Activated gamma-delta T cell (primary cell): ENCODE results near the gene PLSCR5.

Experiments used
- DNase-seq: peaks from one replicate; lab custom pipeline; 2025; lab: John Stamatoyannopoulos, UW
- total RNA-seq, 2 donors: gene quantifications; one replicate each; lab custom pipeline; 2026; lab: John Stamatoyannopoulos, UW

PLSCR5 gene, protein sequence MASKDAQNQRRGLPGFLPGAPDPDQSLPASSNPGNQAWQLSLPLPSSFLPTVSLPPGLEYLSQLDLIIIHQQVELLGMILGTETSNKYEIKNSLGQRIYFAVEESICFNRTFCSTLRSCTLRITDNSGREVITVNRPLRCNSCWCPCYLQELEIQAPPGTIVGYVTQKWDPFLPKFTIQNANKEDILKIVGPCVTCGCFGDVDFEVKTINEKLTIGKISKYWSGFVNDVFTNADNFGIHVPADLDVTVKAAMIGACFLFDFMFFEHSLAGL
- 0 reads per million in 2 donors for total RNA-seq

GRCh38 chr3:146605106-146605505 is at the start of gene PLSCR5:
PLSCR5 (minus strand) TSS chr3:146605346; CDS start chr3:146605212, 134 bp downstream.
- DNase-seq: no peak

DNA sequence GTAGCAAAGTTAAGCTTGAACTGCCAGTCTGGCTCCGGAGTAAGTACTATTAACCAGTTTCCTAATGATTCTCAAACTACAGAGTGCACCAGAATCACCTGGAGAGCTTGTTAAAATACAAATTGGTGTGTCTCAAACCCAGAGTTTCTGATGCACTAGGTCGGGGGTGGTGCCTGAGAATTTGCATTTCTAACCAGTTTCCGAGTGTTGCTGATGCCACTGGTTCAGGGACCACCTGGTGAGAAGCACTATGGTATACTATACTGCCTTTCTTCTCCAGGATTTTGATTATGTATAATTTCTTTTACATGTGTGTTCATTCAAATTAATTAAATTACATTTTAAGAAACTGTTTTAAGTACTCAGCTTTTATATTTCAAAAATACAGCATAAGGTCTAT is 48.8 kb upstream of the PLSCR5 start:
- DNase-seq: no peak

- DNase-seq: no peak
Measured at GRCh38 chr3:146650691-146651442, 45.7 kb upstream of the PLSCR5 start.

GRCh38 chr3:146646261-146646660 is 41.1 kb upstream of the PLSCR5 start:
- DNase-seq: no peak

DNA sequence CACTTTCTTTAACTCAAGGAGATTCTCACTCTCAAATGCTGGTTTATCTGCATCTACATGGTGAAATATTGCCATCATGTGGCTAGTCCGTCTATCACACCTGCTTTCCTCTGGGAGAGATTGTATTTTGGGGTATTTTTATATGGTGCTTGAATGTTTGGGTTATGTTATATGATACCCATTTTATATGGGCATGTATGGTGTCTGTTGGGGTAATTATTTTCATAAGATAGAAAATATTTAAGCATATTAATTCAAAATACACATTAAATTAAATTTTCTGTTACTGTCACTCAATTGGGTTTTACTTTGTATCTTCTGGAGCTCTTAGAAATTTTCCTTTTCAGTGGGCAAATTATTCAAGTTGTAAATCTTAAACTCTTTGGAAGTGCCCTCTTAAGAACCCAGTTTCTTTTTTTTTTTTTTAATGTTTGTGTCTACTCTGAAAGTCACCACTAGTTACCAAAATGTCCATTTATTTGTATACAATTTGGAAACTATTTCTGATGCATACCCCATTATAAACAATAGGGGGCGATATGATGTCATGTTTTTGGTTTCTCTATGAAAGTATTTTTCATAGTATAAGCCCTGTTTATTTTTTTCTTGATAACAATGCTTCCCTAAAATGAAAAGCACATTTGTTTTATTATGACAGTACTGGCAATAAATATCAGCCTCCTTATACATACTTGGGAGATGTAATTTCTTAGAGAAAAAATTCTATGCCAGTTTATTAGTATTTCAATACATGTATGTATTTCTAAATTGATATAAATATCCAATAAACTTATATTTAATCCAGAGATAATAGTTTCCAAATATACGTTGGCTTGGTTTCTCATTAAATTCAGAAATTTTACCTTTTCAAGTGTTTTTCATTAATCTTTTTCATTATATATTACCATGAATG is 36.1 kb upstream of the PLSCR5 start:
- no peak for DNase-seq

DNA sequence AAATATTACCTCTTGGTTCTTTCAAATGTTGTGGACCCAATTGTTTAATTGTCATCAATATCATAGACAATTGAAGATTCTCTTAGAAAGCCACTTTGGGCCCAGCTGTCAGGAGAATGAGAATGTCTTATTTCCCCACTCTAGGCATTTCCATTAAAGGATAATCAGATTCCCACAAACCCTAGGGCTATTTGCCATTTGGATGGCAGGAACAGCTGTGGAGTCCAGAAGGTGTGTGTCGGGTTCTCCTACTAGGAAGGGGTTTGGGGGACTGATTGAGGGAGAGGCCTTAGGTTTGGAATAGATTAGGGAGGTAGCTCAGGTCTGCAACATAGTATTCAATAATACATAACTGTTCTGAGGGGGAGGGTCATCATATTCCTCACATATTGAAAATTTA is 35.2 kb upstream of the PLSCR5 start:
- DNase-seq: no peak

DNA sequence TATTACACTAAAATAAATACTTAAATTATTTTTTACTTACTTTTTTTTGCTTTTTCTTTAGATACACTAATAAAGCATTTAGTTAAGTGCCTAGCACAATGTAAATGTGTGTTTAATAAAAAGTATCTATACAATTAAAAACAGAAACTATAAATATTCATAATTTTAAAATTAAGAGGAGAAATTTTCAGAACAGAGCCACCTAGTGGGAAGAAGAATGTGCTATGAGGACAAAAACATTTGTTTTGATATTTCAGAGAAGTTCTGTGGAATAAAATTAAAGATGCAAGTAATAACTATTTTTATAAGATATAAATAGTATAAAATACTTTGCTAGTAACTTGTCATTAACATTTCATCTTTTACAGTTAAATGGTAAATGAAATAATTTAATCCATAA is 33.6 kb upstream of the PLSCR5 start:
- no peak for DNase-seq

GRCh38 chr3:146637871-146638270 is 32.7 kb upstream of the PLSCR5 start:
- DNase-seq: no peak

DNA sequence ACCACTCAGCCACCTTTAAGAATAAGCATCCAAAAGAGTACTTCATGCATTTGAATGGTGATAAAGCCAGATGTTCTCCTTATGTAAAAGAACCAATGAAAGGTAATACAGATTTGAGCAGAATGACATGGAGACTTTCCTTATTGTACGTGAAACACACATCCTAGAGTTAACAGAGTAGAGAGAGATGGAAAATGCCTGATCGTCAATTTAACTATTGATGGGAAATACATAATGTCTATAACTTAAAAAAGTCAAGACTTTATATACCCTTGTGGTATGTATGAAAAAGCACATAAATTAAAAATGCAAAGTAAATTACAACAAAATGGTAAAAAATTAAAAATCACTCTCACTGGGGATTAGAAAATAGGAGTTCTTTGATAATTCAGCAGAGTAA is 31.7 kb upstream of the PLSCR5 start:
- no peak for DNase-seq

GRCh38 chr3:146634346-146634745 is 29.2 kb upstream of the PLSCR5 start:
- no peak for DNase-seq

GRCh38 chr3:146628671-146629070 is 23.5 kb upstream of the PLSCR5 start:
- DNase-seq: no peak

GRCh38 chr3:146626403-146627122 is 21.4 kb upstream of the PLSCR5 start:
- DNase-seq: no peak

- DNase-seq: no peak
Measured at GRCh38 chr3:146625186-146625775, 20.1 kb upstream of the PLSCR5 start.

DNA sequence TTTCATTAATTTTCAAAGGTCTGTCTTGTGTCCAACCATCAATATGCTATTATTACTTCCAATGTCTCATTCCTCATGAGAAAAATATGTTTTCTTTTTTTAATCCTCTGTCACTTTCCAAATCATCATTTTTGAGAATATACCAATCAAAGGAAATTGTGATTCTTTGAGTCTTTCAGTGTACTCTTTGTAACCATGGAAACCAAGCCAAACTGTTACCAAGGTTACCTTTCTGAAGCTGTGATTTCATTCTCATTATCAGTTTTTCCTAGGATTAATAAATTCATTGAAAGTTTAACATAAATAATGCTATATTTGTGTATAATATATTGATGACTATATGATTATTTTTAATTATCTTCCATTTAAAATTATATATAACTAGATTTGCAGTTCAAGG is 16.6 kb upstream of the PLSCR5 start:
- no peak for DNase-seq

- DNase-seq: no peak
Measured at GRCh38 chr3:146612015-146612414, 6.9 kb upstream of the PLSCR5 start.

DNA sequence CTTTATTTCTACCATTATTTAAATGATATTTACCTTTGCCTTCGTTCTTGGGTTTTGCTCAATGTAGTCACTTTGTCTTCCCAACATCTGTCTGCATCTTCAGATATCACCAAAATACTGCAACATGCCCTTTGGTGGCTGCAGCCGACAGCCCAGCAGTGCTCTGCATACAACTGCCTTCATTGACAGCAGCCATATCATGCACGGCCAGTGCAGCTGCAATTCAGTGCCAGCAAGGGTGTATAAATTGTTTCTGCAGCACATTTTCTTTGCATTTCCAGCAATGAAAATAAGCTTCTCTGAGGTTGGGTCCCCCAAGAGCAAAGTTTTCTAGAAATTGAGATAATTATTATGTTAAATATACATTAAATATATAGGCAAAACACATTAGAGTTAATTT is 6.0 kb upstream of the PLSCR5 start:
- DNase-seq: no peak

DNA sequence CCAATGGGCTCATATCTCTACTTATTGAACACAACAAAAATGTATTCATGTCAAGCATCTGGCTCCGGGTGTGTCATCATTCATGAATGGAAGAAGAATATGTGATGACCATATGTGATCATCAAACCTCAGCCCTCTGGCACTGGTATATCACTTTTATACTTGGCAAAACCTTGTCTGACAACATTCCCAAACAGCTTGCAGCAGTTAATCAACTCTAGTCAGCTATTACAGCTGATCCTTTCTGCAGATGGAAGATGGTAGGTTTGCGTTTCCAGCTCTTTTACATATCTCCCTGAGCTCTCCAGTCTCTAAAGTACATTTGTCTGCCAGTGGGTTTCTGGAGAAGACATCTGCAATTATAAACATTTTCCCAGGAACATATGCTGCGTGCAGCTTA is 6.6 kb downstream of the PLSCR5 start:
- no peak for DNase-seq

DNA sequence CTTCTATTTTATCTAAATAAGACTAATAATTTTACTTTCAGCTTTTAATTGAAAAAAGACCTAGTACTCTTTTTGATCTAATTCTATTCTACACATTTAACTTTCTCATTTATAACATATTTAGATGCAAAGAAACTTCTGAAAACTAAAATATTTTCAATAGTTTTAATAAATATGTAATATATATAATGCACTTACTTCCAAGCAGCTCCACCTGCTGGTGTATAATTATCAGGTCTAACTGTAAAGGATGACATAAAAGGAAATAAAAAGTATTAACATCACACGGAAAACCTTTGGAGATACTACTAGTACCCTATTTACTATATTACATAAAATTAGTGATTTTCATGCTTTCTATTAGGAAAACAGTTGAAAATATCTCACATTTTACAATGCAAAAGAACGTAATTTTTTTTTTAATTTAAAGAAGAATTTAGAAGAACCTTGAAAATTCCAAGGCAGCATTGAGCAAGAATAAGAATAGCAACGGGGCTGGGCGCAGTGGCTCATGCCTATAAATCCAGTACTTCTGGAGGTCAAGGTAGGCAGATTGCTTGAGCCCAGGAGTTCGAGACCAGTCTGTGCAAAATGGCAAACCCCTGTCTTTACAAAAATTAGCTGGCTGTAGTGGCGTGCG is 10.2 kb downstream of the PLSCR5 start:
- no peak for DNase-seq

GRCh38 chr3:146593776-146594175 is 11.4 kb downstream of the PLSCR5 start:
- DNase-seq: no peak

- no peak for DNase-seq
Measured at GRCh38 chr3:146590521-146590920, 14.6 kb downstream of the PLSCR5 start.
